Ishikawa (cell line): ENCODE data around the gene TPRKB.

Experiments
- CREB1 ChIP-seq: IDR thresholded peaks from 2 replicates; pipeline ENCODE4 v1.6.1; 2012; ENCODE audit warnings: low read depth
- FOXM1 ChIP-seq: IDR thresholded peaks from 2 replicates; pipeline ENCODE4 v1.6.1; 2012; ENCODE audit warnings: low read depth, borderline replicate concordance
- RAD21 ChIP-seq: IDR thresholded peaks from 2 replicates; pipeline ENCODE4 v1.6.1; 2012; ENCODE audit warnings: low read depth
- TF ChIP-seq, protein P1 (sequence below): IDR thresholded peaks from 2 replicates; pipeline ENCODE4 v1.6.1; 2012; ENCODE audit warnings: low read depth, mild to moderate bottlenecking

GRCh38 chr2:73762571-73762970 is 25.4 kb upstream of the TPRKB start:
- TF ChIP-seq, protein P1, sequence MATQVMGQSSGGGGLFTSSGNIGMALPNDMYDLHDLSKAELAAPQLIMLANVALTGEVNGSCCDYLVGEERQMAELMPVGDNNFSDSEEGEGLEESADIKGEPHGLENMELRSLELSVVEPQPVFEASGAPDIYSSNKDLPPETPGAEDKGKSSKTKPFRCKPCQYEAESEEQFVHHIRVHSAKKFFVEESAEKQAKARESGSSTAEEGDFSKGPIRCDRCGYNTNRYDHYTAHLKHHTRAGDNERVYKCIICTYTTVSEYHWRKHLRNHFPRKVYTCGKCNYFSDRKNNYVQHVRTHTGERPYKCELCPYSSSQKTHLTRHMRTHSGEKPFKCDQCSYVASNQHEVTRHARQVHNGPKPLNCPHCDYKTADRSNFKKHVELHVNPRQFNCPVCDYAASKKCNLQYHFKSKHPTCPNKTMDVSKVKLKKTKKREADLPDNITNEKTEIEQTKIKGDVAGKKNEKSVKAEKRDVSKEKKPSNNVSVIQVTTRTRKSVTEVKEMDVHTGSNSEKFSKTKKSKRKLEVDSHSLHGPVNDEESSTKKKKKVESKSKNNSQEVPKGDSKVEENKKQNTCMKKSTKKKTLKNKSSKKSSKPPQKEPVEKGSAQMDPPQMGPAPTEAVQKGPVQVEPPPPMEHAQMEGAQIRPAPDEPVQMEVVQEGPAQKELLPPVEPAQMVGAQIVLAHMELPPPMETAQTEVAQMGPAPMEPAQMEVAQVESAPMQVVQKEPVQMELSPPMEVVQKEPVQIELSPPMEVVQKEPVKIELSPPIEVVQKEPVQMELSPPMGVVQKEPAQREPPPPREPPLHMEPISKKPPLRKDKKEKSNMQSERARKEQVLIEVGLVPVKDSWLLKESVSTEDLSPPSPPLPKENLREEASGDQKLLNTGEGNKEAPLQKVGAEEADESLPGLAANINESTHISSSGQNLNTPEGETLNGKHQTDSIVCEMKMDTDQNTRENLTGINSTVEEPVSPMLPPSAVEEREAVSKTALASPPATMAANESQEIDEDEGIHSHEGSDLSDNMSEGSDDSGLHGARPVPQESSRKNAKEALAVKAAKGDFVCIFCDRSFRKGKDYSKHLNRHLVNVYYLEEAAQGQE, result no peak
- TF ChIP-seq CREB1 (no peak), RAD21 (no peak), FOXM1 (no peak)
